GM13977 (cell line): ENCODE results near the gene SBSN.

Source experiments
- DNase-seq: peaks from one replicate; pipeline ENCODE4 v3.0.0; 2012; ENCODE audit warnings: low spot score
- in situ Hi-C: fragments of 300-500 bp; cut with MboI; formaldehyde crosslinking; loops from one replicate; pipeline ENCODE4 v1.12.0; 2022; ENCODE audit warnings: low sequenced_read_pairs, low pct_unique_long_range_greater_than_20kb, mixed read lengths, inconsistent platforms; ENCODE audit not compliant: unreplicated experiment
- TF ChIP-seq, protein P1 (sequence below): IDR thresholded peaks from 2 replicates; pipeline ENCODE4 v1.5.1; 2012; ENCODE audit warnings: mild to moderate bottlenecking, control low read depth; ENCODE audit not compliant: insufficient read depth; ENCODE audit errors: extremely low read depth, missing control alignments

SBSN gene

GRCh38 chr19:35543280-35544109 lies 15.4 kb upstream of the SBSN start:
- TF ChIP-seq, protein P1, sequence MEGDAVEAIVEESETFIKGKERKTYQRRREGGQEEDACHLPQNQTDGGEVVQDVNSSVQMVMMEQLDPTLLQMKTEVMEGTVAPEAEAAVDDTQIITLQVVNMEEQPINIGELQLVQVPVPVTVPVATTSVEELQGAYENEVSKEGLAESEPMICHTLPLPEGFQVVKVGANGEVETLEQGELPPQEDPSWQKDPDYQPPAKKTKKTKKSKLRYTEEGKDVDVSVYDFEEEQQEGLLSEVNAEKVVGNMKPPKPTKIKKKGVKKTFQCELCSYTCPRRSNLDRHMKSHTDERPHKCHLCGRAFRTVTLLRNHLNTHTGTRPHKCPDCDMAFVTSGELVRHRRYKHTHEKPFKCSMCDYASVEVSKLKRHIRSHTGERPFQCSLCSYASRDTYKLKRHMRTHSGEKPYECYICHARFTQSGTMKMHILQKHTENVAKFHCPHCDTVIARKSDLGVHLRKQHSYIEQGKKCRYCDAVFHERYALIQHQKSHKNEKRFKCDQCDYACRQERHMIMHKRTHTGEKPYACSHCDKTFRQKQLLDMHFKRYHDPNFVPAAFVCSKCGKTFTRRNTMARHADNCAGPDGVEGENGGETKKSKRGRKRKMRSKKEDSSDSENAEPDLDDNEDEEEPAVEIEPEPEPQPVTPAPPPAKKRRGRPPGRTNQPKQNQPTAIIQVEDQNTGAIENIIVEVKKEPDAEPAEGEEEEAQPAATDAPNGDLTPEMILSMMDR, result no peak
- no peak for DNase-seq
- in situ Hi-C loops, result no loop called here

DNA sequence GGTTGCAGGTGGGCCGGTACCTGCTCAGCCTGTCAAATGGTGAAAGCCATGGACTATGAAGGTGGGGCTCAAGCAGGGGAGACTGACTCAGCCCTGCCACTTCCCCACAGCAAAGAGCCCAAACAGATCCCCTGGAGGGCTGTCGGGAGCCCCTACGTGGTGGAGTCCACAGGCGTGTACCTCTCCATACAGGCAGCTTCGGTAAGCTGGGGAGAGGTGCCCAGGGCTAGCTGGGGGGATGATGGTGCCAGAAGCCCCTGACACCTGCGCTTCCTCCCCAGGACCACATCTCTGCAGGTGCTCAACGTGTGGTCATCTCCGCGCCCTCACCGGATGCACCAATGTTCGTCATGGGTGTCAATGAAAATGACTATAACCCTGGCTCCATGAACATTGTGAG lies 14.1 kb upstream of the SBSN start:
- in situ Hi-C loops, result no loop called here

DNA sequence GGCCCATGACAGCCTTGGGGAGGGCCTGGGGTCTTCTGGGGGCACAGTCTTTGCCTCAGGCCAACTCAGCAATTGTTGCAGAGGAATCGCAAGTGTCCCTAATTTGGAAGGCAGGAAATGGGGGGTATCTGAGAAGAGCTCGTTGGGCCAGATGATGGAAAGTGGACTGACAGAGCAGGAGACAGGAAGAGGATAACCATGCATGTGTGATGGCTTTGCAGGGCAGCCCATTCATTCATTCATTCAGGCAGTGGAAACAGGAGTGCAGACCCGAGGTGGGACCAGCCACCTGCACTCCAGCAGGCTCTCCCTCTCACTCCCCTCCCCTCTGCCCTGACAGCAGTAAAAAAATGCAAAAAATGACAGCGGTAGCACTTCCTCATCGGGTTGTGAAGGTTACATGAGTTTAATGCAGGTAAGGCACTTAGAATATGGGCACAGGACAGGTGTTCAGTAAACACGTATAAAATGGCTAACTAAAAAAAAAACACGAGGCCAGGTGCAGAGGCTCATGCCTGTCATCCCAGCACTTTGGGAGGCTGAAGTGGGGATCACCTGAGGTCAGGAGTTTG lies 12.3 kb upstream of the SBSN start:
- no peak for DNase-seq
- TF ChIP-seq, protein P1, result no peak
- in situ Hi-C loops, result no loop called here

More for the DNA sequence above, 14.1 kb upstream of the SBSN start:
- no peak for DNase-seq
- TF ChIP-seq, protein P1, result no peak

GRCh38 chr19:35539850-35540249 lies 11.7 kb upstream of the SBSN start:
- no peak for DNase-seq
- in situ Hi-C loops, result no loop called here
- TF ChIP-seq, protein P1, result no peak

DNA sequence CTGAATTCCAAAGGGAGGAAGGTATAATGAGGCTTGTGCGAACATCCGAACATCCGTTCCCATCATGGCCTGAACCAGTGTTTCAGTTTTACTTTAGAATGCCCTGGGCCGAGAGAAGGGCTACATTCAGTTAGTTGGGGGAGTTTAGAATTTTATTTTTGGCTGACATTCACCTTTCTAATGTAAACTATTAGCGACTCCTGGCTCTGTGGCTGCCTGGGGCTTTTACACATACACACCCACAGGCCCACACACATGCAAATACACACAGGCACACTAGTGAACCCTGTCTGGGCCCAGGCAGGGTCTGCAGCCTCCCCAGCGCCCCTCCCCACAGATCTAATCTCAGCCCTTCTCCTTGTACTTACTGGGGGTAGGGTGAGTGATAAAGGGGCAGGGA lies 11.2 kb upstream of the SBSN start:
- in situ Hi-C loops, result no loop called here
- DNase-seq, result peak; percentile 66

GRCh38 chr19:35534803-35535480 lies 6.8 kb upstream of the SBSN start:
- TF ChIP-seq, protein P1, result no peak
- in situ Hi-C loops, result no loop called here
- DNase-seq, result no peak

More for the DNA sequence above, 11.2 kb upstream of the SBSN start:
- TF ChIP-seq, protein P1, result no peak
